HepG2 (cell line): ENCODE measurements around the gene BABAM2.

Experiments used
- CTCF ChIP-seq: sonication (generic); formaldehyde crosslinking; IDR thresholded peaks from 2 replicates; pipeline ENCODE4 v1.5.0; 2020; ENCODE audit warnings: mild to moderate bottlenecking, missing genetic modification reagents, moderate library complexity
- NAIF1 ChIP-seq: sonication (generic); formaldehyde crosslinking; IDR thresholded peaks from 2 replicates; pipeline ENCODE4 v1.5.0; 2020; ENCODE audit warnings: mild to moderate bottlenecking, missing genetic modification reagents, borderline replicate concordance

GRCh38 chr2:27911458-27912210, 21.1 kb downstream of the BABAM2 start:
- no peak for TF ChIP-seq NAIF1
- no peak for TF ChIP-seq CTCF
